ENCODE measurements around the gene GPC5. TPM values are rescaled to one million over a fixed set of nuclear protein-coding genes. Genes with fewer than 3 reads are reported as not detected.

GPC5 gene
- total and polyA plus RNA-seq, 4 donors = 0.51 to 22.4 (median 2.0) TPM

- Histone ChIP-seq H3K36me3 (ENCODE audit: control insufficient read depth in 4 of 4, insufficient read depth in 3 of 4, low read depth in 1 of 4, low read length in 3 of 4) (no peaks in the 10 kb centered on the region), H3K27me3 (ENCODE audit: control insufficient read depth in 4 of 4, insufficient read depth in 4 of 4, low read length in 3 of 4) (no peaks in the 10 kb centered on the region), H3K9me3 (ENCODE audit: control insufficient read depth in 4 of 4, low read length in 3 of 4) (no peaks in the 10 kb centered on the region), H3K4me1 (ENCODE audit: control insufficient read depth in 4 of 4, insufficient read depth in 4 of 4, low read length in 3 of 4) (no peaks in the 10 kb centered on the region), H3K9ac (ENCODE audit: low read depth in 1 of 2, low read length in 2 of 2) (no peak overlapping the region), H3K4me3 (ENCODE audit: low read depth in 1 of 3, low read length in 3 of 3) (no peak overlapping the region), H3K27ac (ENCODE audit: low read depth in 1 of 2, low read length in 2 of 2) (no peak overlapping the region)
- TF ChIP-seq HNF4A (conservative IDR thresholded peaks at IDR 0.05) (no peak), JUND (IDR thresholded peaks at IDR 0.05) (no peak), RXRA (IDR thresholded peaks at IDR 0.05) (no peak), TAF1 (conservative IDR thresholded peaks at IDR 0.05) (no peak), FOXA1 (IDR thresholded peaks at IDR 0.05) (no peak), RAD21 (IDR thresholded peaks at IDR 0.05) (no peak), MAX (IDR thresholded peaks at IDR 0.05) (no peak)
- TF ChIP-seq, protein P1, sequence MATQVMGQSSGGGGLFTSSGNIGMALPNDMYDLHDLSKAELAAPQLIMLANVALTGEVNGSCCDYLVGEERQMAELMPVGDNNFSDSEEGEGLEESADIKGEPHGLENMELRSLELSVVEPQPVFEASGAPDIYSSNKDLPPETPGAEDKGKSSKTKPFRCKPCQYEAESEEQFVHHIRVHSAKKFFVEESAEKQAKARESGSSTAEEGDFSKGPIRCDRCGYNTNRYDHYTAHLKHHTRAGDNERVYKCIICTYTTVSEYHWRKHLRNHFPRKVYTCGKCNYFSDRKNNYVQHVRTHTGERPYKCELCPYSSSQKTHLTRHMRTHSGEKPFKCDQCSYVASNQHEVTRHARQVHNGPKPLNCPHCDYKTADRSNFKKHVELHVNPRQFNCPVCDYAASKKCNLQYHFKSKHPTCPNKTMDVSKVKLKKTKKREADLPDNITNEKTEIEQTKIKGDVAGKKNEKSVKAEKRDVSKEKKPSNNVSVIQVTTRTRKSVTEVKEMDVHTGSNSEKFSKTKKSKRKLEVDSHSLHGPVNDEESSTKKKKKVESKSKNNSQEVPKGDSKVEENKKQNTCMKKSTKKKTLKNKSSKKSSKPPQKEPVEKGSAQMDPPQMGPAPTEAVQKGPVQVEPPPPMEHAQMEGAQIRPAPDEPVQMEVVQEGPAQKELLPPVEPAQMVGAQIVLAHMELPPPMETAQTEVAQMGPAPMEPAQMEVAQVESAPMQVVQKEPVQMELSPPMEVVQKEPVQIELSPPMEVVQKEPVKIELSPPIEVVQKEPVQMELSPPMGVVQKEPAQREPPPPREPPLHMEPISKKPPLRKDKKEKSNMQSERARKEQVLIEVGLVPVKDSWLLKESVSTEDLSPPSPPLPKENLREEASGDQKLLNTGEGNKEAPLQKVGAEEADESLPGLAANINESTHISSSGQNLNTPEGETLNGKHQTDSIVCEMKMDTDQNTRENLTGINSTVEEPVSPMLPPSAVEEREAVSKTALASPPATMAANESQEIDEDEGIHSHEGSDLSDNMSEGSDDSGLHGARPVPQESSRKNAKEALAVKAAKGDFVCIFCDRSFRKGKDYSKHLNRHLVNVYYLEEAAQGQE (IDR thresholded peaks at IDR 0.05) = no peak
- TF ChIP-seq, protein P2, sequence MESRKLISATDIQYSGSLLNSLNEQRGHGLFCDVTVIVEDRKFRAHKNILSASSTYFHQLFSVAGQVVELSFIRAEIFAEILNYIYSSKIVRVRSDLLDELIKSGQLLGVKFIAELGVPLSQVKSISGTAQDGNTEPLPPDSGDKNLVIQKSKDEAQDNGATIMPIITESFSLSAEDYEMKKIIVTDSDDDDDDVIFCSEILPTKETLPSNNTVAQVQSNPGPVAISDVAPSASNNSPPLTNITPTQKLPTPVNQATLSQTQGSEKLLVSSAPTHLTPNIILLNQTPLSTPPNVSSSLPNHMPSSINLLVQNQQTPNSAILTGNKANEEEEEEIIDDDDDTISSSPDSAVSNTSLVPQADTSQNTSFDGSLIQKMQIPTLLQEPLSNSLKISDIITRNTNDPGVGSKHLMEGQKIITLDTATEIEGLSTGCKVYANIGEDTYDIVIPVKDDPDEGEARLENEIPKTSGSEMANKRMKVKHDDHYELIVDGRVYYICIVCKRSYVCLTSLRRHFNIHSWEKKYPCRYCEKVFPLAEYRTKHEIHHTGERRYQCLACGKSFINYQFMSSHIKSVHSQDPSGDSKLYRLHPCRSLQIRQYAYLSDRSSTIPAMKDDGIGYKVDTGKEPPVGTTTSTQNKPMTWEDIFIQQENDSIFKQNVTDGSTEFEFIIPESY (IDR thresholded peaks at IDR 0.05) = no peak
- DNase-seq (ENCODE audit: low spot score) = no peak
- 86% methylated on average over 4 of the region's 4 CpGs for WGBS
Measured at GRCh38 chr13:91470084-91470621, 71.7 kb downstream of the GPC5 start.

- H3K27me3 ChIP-seq (ENCODE audit: control insufficient read depth in 4 of 4, insufficient read depth in 4 of 4, low read length in 3 of 4) = no peaks in the 10 kb centered on the region
- WGBS = 88% methylated on average over 3 of the region's 3 CpGs
- H3K36me3 ChIP-seq (ENCODE audit: control insufficient read depth in 4 of 4, insufficient read depth in 3 of 4, low read depth in 1 of 4, low read length in 3 of 4) = no peaks in the 10 kb centered on the region
- no peaks in the 10 kb centered on the region for H3K9me3 ChIP-seq (ENCODE audit: control insufficient read depth in 4 of 4, low read length in 3 of 4)
- H3K4me3 ChIP-seq (ENCODE audit: low read depth in 1 of 3, low read length in 3 of 3) = no peak overlapping the region
- H3K9ac ChIP-seq (ENCODE audit: low read depth in 1 of 2, low read length in 2 of 2) = no peak overlapping the region
- TF ChIP-seq EGR1 (IDR thresholded peaks at IDR 0.05; ENCODE audit: low read depth in 2 of 2) = no peak
- TF ChIP-seq HNF4G (IDR thresholded peaks at IDR 0.05) = no peak
- TF ChIP-seq FOXA1 (IDR thresholded peaks at IDR 0.05) = no peak
- TF ChIP-seq MAX (IDR thresholded peaks at IDR 0.05) = no peak
- TF ChIP-seq CTCF (IDR thresholded peaks at IDR 0.05; ENCODE audit: low read depth, low read length, missing input control) = no peak
- TF ChIP-seq, protein P1 (IDR thresholded peaks at IDR 0.05) = no peak
- TF ChIP-seq SP1 (IDR thresholded peaks at IDR 0.05) = no peak
- no peak for TF ChIP-seq TAF1 (conservative IDR thresholded peaks at IDR 0.05)
- TF ChIP-seq, protein P2 (IDR thresholded peaks at IDR 0.05) = no peak
- no peak overlapping the region for H3K27ac ChIP-seq (ENCODE audit: low read depth in 1 of 2, low read length in 2 of 2)
- no peak for DNase-seq (ENCODE audit: low spot score)
- no peaks in the 10 kb centered on the region for H3K4me1 ChIP-seq (ENCODE audit: control insufficient read depth in 4 of 4, insufficient read depth in 4 of 4, low read length in 3 of 4)
Measured at GRCh38 chr13:91470681-91471080, 72.3 kb downstream of the GPC5 start.
